SHP77 treated with DMSO at 0.1 percent for 48 hours (cell line): ENCODE data around the gene VPS52.

Experiments used
- DNase-seq: peaks from one replicate; lab custom pipeline; 2025; lab: John Stamatoyannopoulos, UW

The VPS52 gene, protein sequence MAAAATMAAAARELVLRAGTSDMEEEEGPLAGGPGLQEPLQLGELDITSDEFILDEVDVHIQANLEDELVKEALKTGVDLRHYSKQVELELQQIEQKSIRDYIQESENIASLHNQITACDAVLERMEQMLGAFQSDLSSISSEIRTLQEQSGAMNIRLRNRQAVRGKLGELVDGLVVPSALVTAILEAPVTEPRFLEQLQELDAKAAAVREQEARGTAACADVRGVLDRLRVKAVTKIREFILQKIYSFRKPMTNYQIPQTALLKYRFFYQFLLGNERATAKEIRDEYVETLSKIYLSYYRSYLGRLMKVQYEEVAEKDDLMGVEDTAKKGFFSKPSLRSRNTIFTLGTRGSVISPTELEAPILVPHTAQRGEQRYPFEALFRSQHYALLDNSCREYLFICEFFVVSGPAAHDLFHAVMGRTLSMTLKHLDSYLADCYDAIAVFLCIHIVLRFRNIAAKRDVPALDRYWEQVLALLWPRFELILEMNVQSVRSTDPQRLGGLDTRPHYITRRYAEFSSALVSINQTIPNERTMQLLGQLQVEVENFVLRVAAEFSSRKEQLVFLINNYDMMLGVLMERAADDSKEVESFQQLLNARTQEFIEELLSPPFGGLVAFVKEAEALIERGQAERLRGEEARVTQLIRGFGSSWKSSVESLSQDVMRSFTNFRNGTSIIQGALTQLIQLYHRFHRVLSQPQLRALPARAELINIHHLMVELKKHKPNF

DNA sequence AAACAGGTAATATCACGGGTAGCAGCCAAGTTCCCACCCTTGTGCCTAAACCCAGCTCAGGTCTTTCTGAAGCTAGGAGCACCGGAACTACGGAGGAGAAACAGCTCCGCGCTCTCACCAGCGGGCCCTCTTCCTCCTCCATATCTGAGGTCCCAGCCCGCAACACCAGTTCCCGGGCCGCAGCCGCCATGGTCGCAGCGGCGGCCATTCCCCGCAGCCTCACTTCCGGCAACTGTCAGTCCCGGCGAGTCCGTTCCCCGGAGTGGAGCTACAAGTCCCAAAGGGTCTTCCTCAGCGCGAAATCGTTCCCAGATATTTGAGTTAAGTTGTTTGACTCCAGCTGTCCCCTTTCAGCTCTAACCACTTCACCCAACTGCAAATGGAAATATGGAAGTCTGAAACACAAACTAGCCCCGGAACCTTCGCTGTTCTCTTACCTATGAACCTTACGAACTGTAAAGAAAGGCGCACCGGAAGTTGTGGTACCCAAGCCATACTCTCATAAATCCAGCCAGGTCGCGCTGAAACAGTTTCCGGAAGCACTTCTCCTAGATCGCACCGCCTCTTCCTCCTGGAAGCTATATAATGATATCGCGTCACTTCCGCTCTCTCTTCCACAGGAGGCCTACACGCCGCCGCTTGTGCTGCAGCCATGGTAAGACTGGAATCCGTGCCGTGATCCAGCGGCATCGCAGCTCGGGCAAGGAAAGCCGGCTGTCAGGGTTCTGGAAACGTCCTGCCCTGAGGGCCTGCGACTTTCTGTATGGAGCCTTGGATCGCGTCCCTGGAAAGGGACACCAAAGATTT, at the start of gene VPS52, which contains the start of gene RPS18:
TSS of gene VPS52 (minus strand) at position 409 of the 807 bp plus-strand sequence. CDS start at position 208, 201 bp downstream.
TSS of gene RPS18 (plus strand) at position 608 of the 807 bp plus-strand sequence. CDS start at position 653, 45 bp downstream.
- peak; percentile 93 for DNase-seq

DNA sequence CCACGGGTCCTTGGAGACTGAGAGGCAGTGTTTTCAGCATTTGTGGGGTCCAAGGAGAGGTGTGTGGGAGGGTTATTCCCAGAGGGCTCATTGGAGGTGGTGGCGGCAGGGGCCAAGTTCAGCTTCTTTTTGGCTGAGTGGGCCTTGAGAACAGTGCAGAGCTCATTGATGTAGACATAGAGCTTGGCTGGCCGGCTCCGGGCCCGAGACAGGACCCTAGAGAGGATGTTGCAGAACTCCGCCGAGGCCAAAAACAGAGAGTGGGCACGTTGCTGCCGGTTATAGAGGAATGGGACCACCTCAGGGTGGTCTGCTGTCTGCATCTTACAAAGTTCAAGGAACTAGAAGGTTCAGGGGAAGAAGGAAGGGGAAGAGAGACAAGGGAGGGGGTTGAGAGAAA, 49.6 kb upstream of the VPS52 start:
- no peak for DNase-seq

DNA sequence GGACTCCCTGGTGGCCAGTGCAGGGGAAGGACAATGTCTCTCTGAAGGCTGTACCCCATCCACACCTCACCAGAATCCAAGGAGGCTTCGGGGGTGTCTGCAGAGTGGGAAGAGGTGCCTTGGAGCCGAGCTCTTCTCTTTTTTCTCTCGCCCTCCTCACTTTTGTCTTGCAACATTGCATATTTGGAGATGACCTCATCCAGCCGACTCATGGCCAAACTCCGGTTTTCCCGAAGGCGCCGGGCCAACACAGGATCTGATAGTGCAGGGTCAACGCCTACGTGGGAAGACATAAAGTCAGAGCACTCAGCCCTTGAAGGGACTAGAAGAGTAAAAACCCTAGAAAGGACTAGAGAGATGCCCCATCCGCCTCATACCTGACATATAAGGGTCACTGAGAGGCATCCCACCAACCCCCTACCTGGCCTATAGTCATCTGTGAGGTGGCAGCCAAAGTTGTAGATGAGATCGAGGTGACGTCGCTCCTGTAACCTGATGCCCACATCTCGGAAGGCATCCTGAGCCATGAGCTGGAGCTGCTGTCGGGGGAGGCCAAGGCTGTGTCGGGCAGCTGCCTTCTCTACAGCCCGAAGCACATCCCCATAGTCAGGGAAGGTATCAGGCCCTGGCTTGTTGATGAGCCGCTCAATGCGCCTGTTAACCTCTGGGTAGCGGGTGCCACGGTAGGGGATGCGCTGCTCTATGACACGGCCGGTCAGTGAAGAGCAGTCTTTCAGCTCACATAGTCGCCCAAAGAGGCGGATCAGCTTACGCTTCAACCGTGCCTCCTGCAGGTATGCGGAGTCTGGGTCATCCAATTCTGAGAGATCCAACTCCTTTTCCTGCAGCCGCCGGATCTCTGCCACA, 48.9 kb upstream of the VPS52 start:
- DNase-seq: no peak

DNA sequence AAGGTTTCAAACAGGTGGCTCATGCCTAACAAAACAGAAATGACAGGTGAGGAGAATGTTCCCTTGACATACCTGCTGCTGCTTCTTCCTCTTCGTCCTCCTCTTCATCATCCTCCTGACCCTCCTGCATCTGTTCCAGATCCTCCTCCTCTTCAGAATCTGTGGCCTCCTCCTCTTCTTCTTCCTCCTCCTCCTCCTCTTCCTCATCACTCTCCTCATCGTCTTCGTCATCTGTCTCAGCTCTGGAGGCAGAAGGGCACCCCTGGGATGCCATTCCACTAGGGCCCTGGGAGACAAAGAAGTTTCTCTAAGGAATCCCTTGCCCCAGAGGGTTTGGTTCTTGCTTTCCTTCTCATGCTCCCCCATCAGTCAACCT, 48.3 kb upstream of the VPS52 start:
- DNase-seq: no peak

DNA sequence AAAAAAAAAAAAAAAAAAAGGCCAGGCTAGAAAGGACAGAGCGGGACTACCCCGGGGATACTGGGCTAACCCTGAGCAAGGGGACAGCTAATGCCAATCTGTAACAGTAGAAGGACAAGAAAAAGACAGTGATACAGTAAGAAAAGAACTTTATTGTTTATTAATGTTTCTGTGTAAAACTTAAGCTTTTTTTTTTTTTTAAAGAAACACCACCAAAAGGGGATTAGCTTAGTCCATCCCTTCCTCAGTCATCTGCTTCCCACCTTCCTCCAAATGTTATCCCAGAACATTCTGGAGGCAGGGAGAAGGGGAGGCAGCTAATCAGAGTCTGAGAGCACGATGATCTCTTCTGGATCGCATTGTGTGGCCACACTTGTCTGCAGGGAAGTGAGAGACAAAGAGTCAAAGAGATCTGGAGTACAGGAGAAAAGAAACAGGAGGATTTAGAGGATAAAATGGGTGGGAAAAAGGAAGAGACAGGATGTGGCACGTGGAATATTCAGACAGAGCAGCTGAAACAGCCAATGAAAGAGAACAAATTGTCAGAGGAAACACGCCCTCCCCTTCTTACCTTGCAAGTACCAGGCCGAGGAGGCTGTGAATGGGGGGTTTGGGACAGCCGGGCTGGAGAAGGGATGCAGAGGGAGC, 46.9 kb upstream of the VPS52 start:
- DNase-seq: no peak

DNA sequence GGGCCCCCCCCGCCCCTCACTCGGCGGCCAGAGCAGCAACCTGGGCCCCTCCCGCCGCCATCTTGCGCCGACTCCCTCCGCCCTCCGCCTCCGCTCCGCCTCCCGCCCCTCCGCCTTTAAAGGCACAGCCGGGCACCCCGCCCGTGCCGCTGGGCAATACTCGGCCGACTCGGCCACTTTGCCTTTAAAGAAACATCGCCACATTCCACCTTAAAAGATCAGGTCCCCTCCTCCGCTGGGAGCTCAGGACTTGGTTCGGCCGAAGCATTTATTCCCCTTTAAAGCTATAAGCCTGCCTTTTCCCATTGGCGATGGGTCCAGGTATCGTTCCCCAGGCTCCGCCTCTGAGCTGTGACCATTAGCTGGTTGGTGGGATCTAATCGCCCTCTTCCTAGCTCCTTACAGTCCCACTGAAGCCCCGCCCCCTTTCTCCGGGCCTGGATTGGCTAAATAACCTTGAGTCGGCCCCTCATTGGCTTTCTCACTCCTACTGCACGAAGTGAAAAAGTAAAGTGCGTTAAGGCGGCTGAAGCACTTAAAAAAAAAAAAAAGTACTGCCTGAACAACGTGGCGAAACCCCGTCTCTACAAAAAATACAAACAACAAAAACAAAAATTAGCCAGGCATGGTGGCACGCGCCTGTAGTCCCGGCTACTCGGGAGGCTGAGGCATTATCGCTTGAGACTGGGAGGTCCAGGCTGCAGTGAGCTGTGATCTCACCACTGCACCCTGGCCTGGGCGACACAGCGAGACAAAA, 46.2 kb upstream of the VPS52 start, which contains the start of gene ZBTB22:
TSS of gene ZBTB22 (minus strand) at position 76 of the 757 bp plus-strand sequence. CDS start 828 bp downstream, outside the sequence.
- DNase-seq: peak; percentile 87

DNA sequence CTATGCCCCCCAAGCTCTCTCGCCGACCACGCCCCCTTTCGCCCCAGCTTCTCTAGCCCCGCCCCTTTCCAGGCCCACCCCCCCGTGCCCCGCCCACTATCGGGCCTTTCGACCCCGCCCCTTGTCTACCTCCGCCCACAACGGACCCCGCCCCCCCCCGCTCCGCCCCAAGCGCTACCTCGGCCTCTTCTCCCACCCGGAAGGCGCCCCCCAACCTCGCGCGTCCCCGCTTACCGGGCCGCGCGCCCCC, 45.7 kb upstream of the VPS52 start:
- no peak for DNase-seq

DNA sequence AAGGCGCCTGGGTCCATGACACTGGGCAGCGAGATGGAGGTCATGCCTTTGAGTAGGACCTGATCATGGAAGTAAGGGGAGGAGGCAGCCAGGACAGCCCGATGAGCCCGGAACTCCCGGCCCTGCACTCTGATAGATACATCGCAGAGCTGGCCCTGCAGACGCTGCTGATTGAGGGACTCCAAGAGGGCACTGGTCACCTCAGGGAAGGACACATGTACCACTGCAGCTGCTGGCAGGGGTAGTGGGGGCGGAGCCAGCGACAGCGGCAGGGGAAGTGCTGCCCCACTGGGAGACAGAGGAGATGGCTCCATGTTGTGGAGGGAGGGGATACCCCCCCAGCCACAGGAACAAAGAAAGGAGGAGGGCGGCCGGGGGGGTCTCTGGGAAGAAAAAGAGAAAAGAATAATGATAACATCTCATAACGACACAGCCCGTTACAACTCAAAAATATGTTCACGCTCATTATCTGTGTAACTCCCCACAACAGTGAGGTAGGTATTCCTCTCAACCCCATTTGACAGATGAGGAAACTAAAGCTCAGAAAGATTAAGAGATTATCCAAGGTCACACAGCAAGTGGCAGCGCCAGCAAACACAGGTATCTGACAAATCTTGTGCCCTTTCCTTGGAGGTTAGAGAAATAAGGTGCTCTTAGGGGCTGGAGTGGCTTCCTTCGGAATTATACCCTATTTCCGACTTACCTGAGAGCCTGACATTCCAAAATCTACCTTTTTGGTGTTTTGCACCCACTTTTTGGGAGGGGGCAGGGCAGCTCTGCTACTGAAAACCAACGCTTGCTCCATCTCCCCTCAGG, 45.1 kb upstream of the VPS52 start:
- DNase-seq: peak; percentile 9

DNA sequence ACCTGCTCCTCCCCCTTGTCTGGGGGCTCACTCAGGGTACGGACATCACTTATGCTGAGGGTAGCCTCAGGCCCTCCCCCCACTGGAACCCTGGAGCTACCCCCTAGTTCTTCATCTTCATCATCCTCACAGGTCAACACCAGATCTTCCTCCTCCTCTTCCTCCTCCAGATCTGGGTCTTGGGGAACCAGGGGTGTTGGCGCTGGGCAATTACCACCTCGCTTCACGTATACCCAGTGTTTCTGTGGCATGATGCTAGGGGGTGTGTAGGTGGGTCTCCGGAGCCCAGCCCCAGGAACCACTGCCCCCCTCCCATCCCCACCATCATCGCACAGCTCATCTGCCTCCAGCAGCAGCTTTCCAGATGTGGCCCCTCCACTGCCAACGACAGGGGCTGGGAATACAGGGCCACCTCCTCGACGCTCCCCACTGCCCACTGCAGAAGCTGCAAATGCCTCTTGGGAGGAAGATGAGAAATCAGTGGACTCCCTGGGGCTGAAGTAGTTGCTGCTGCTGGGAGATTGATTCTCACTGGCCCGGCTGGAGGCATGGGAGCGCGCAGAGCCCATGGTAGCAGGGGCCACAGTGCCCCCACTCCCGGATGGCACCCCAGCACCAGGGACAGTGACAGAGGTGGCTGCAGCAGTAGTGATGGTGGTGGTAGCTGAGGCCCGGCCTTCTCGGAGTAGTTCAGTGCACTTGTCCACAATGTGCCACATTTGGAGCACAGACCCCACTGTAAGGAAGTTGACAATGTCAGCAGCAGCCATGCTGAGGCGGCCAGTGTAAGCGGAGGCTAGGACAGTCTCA, 44.3 kb upstream of the VPS52 start:
- DNase-seq: no peak

DNA sequence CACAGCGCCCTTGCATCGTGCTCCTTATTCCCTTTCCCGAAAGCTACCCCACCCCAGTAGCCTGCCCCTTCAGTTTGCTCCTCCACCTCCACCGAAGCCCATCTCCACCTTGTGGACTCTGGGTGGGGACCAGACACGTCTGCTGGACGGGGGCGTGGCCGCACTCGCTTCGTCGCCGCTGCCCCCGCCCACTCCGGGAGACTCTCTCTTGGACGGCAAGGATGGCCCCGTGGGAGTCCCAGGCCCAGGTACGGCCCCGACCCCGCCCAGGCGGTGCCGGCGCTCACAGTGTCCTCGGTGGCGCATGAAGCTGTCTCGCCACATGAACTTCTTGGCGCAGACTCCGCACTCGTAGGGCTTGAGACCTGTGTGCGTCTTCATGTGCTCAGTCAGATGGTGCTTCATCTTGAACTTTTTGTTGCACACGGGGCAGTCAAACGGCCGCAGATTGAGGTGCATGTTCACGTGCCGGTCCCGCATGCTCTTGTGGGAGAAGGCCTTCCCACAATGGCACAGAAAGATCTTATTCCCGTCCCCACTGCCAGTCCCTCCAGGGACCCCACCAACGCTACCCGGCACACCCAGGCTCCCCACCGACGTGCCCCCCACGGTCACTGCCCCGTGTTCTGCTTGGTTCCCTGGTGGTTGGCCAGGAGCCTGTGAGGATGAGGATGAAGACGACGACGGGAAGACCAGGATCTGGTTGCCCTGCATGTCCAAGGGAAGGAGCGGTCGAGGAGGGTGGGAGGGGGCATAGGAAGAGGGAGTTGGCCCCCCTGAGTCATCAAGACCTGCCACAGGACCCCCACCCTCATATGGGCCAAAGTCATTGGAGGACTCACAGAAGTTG, 43.5 kb upstream of the VPS52 start:
- DNase-seq: no peak

DNA sequence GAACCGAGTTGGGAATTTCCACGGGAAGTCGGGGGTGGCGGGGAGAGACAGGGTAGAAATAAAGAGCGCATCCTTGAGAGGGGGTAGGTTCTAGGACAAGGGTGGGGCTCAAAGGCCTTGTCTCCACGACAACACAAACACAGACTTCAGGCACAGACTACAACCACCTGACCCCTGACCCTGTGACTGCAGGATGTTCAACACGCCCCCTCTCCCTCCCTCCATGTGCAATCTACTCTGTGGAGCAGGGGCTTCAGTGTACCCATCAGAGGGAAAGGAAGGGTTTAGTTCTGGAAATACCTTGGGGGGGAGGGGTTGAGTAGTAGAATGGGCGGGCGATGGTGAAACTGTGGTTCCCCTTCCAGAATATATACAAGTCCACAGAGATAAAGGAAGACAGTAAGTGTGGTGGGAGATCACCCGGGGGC, 42.9 kb upstream of the VPS52 start:
- DNase-seq: no peak

DNA sequence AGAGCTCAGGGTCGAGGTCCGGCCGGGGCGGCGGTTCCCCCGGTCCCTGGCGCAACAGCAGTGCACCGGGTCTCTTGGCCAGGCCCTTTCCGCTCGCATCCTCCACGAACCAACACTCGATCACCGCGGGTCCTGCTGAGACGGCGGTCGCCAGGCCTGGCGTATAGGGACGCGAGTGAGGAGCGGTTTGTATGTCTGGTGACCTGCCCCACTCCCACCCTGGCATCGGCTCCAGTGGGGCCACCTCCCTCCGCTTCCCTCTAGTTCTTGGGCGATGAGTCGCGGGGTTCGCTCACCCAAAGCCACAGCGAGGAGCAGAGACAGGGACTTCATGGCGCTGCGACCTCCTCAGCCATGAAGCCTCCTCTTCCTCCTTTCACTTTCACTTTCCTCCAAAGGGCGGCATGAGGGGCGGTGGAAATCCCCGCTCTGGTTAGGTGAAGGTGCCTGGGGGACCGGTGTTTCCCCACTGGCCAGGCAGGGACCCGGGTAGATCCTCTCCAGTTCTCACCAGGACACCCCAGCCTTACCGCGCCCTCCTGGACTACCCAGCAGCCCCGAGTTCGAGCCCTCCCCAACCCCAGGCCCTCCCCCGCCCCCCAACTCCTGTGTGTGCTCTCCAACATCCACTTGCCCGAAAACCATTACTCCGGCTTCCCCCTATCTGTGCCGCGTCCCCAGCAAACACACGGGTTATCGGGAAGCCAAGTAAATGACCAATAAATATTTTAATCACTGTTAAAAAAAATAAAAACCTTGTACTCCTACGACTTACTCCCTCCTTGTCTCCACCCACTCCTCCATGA, 42.2 kb upstream of the VPS52 start, which contains the start of gene TAPBP:
TSS of gene TAPBP (minus strand) at position 370 of the 806 bp plus-strand sequence. CDS start at position 333, 37 bp downstream.
- DNase-seq: no peak

DNA sequence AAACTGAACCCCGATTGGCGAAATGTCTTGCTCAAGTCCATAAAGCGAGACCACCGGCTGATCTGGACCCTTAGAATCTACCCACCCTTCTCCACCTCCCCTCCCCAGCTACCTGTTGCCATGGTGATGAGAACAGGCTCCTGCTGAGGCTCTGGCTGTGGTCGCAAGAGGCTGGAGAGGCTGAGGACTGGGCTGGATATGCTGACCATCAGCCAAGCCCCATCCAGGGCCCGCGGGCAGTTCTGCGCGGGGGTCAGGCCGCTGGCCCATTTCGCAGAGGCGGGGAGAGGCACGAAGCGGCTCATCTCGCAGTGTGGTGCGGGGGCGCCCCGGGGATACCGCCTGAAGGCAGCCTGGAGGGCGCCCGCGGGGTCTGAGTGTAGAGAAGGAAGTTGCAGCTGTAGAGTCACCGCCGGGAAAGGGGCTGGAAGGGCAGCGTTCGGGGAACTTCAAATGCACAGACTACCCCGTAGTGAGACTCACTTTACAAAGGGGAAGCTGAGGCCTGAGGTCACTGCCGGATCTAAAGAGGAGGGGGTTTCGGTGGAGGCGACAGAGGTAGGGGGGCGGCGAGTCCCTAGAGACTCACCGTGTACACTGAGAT, 41.5 kb upstream of the VPS52 start:
- peak; percentile 9 for DNase-seq

DNA sequence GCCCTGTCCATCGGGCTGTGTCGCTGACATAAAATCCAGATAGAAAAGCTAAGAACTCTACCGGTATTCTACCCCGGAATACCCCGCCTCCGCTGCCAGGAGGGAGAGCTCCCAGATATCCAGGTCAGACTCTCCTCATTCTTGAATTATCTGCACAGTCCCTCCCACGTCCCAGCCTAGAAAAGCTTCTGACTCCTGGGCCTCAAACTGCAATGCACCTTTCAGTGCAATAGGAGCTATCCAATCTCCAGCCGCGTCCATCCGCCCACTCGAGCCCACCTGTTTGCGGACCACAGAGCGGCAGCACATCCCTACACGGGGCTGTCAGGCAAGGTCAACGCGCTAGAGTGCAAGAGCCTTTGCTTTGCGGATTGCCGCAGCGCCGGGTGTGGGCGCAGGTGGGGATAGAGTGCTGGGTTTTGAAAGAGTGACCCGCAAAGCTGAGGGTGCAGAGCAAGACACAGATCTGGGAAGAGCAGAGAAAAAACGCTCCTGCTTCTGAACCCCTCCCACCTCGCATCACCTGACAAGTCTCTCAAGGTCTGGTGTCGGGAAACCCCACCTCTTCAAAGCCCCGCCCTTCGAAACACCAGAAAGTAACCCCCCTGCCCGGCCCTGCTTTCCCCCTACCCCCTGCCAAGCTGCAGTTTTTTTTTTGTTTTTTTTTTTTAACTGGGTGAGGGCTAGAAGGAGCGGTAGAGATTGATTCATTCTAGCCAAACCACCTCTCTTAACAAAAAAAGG, 40.9 kb upstream of the VPS52 start:
- DNase-seq: peak; percentile 40

DNA sequence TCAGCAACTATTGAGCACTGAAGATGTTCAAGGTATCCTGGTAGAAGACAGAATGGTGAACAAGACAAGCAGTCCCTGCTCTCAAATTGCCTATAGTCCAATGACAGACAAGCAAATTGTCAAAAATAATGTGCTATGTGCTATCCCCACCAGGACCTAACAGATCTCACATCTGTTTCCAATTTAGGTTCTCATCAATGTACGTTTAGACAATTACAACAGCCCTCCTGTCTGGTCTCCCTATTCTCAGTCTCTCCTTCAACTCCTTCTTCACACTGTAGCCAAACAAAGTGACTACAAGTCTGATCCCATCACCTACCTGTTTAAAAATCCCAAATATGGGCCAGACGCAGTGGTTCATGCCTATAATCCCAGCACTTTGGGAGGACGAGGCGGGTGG, 34.7 kb upstream of the VPS52 start:
- no peak for DNase-seq
